C4-2B (cell line): ENCODE data around the gene COPS8.
A peak's percentile ranks its signal among the peaks of the same experiment; 100 is the strongest.

Source experiments
- H3K27ac ChIP-seq: fragments of 450-650 bp; 2 replicates; pipeline ENCODE4 v1.5.1; 2017
- CTCF ChIP-seq: fragments of 450-650 bp; conservative IDR thresholded peaks from 2 replicates; pipeline ENCODE4 v1.5.1; 2017; ENCODE audit warnings: mild to moderate bottlenecking
- ZFX ChIP-seq: fragments of 450-650 bp; IDR thresholded peaks from 2 replicates; pipeline ENCODE4 v1.6.1; 2017

COPS8 gene

GRCh38 chr2:237128845-237129592, 43.3 kb downstream of the COPS8 start:
- no peak overlapping the region for H3K27ac ChIP-seq
- no peak for TF ChIP-seq CTCF
- TF ChIP-seq ZFX, result no peak

GRCh38 chr2:237129625-237130263, 44.1 kb downstream of the COPS8 start:
- H3K27ac ChIP-seq, result no peak overlapping the region
- TF ChIP-seq ZFX, result no peak
- TF ChIP-seq CTCF, result no peak

- TF ChIP-seq CTCF (no peak), ZFX (no peak)
- no peak overlapping the region for H3K27ac ChIP-seq
These were observed 45.1 kb downstream of the COPS8 start for GRCh38 chr2:237130562-237131421.

GRCh38 chr2:237131749-237132533, 46.3 kb downstream of the COPS8 start:
- H3K27ac ChIP-seq, result no peak overlapping the region

GRCh38 chr2:237132799-237133198, 47.1 kb downstream of the COPS8 start:
- TF ChIP-seq ZFX, result no peak
- peak; percentile 77 for TF ChIP-seq CTCF
- H3K27ac ChIP-seq, result no peak overlapping the region

More at GRCh38 chr2:237131749-237132533, 46.3 kb downstream of the COPS8 start:
- TF ChIP-seq ZFX (no peak), CTCF (no peak)

- TF ChIP-seq CTCF, result no peak
- no peak for TF ChIP-seq ZFX
- H3K27ac ChIP-seq, result no peak overlapping the region
These were observed 48.9 kb downstream of the COPS8 start for GRCh38 chr2:237134321-237135230.
